H7 (cell line): ENCODE measurements around the gene PLXNA4. TPM values are rescaled to one million over a fixed set of nuclear protein-coding genes. Genes with fewer than 3 reads are reported as not detected.
A peak's percentile ranks its signal among the peaks of the same experiment; 100 is the strongest.

Experiments
- DNase-seq: peaks from one replicate; pipeline ENCODE4 v3.0.0; 2012
- H3K27me3 ChIP-seq: 2 replicates; pipeline ENCODE4 v1.6.0; 2011; ENCODE audit warnings: mild to moderate bottlenecking, low read length; ENCODE audit not compliant: control insufficient read depth, insufficient read depth
- H3K36me3 ChIP-seq: replicated peaks from 2 replicates; pipeline ENCODE4 v1.5.1; 2011; ENCODE audit warnings: low read length; ENCODE audit not compliant: control insufficient read depth, insufficient read depth
- H3K4me3 ChIP-seq: 2 replicates; pipeline ENCODE4 v1.5.1; 2011; ENCODE audit warnings: low read depth, mild to moderate bottlenecking, control low read depth, low read length, moderate library complexity; ENCODE audit not compliant: insufficient read depth
- total RNA-seq: library from RNA; depleted of rRNA; stranded (reverse); fragments of >200 nt; shearing (Covaris generic); gene quantifications from 2 replicates; pipeline ENCODE4 v1.2.3, GENCODE V29; 2014

PLXNA4 gene
- total RNA-seq, 1 experiment from 2014 or later: 1.0 TPM

- Histone ChIP-seq H3K4me3 (no peak overlapping the region), H3K27me3 (no peaks in the 10 kb centered on the region), H3K36me3 (no peaks in the 10 kb centered on the region)
- no peak for DNase-seq
These were observed 267.0 kb downstream of the PLXNA4 start for GRCh38 chr7:132309102-132309805.

DNA sequence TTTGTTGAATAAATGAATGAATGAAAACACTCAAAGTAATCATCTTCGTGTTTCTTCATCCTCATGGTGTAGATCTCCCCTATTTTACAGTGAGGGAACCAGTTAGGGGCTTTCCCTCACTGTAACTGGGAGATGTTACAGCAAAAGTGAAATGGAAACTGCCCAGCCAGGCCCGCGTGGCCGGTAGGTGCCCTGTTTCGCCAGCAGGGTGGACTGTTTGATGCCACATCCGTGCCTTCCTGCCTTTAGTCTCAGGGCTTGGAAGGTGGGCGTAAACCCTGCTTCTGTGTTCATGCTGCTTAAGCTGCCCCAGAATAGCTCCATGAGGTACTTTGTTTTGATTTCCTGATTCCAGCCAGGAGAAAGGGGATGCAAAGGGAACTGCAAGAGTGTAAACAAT lies 268.8 kb downstream of the PLXNA4 start:
- Histone ChIP-seq H3K36me3 (no peaks in the 10 kb centered on the region), H3K4me3 (no peak overlapping the region), H3K27me3 (no peaks in the 10 kb centered on the region)
- DNase-seq: peak; percentile 64

- no peaks in the 10 kb centered on the region for H3K27me3 ChIP-seq
- H3K36me3 ChIP-seq: no peaks in the 10 kb centered on the region
- H3K4me3 ChIP-seq: no peak overlapping the region
- DNase-seq: no peak
These were observed 275.5 kb downstream of the PLXNA4 start for GRCh38 chr7:132300599-132301277.

- Histone ChIP-seq H3K36me3 (no peaks in the 10 kb centered on the region), H3K27me3 (no peaks in the 10 kb centered on the region), H3K4me3 (no peak overlapping the region)
- DNase-seq: no peak
These were observed 277.5 kb downstream of the PLXNA4 start for GRCh38 chr7:132298790-132299189.

DNA sequence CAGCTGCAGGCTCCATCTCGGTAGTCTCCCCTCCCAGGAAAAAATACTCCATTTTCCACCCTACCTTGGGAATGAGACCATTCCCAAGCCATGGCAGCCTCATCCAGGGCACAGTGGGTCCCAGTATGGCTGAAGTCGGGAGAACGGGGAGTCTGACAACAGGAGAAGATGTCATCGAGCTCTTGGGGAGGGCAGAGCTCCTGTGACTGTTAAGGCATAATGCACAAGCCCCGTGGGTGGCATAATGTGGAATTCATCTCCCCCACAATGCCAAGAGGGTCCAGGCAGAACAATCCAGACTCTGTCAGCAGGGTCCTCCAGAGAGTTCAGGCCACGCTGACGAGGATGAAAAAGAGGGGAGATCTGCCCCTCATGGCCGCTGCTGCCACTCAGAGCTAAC lies 279.4 kb downstream of the PLXNA4 start:
- DNase-seq: no peak
- H3K36me3 ChIP-seq: no peaks in the 10 kb centered on the region
- no peak overlapping the region for H3K4me3 ChIP-seq

DNA sequence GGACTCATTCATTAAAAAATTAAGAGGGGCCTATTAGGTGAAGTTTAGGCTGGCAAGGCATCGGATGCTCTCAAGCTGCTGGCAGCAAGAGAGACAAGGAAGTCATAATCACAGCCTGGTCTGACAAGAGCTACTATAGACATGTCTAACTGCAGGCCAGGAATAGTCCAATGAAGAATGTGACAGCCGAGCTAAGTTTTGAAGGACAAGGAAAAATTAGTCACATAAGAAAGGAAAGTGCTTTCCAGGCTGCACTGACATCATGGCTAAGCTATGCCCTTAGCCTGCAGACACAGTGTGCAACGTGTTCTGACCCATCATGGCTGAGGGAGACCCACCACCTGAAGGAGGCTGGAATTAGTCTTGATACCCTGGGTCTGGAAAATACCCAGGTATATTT lies 281.1 kb downstream of the PLXNA4 start:
- no peaks in the 10 kb centered on the region for H3K27me3 ChIP-seq
- no peaks in the 10 kb centered on the region for H3K36me3 ChIP-seq
- no peak overlapping the region for H3K4me3 ChIP-seq
- DNase-seq: no peak

More for the DNA sequence above, 279.4 kb downstream of the PLXNA4 start:
- H3K27me3 ChIP-seq: no peaks in the 10 kb centered on the region

- no peak for DNase-seq
- Histone ChIP-seq H3K36me3 (no peaks in the 10 kb centered on the region), H3K27me3 (no peaks in the 10 kb centered on the region), H3K4me3 (no peak overlapping the region)
These were observed 283.5 kb downstream of the PLXNA4 start for GRCh38 chr7:132292803-132293202.

- Histone ChIP-seq H3K36me3 (no peaks in the 10 kb centered on the region), H3K27me3 (no peaks in the 10 kb centered on the region), H3K4me3 (no peak overlapping the region)
- no peak for DNase-seq
These were observed 284.8 kb downstream of the PLXNA4 start for GRCh38 chr7:132291481-132291880.

DNA sequence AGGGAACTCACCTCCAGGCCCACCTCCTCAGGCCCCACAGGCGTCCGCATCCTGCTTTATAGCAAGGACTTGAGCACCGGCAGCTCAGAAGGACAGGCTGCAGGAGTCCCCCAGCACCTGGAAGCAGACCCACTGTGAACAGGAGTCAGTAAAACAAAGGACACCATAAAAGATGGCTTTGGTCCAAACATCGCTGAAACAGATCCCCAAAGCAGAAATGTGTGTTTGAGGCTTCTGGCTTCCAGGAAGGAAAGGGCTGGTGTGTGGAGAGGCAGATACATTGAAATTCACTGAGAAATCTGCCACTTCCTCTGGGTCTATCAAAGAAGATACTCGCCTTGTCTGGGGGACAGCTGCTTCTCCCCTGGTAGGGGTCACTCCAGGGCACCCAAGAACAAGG lies 286.2 kb downstream of the PLXNA4 start:
- Histone ChIP-seq H3K4me3 (no peak overlapping the region), H3K27me3 (no peaks in the 10 kb centered on the region), H3K36me3 (no peaks in the 10 kb centered on the region)
- DNase-seq: no peak

- Histone ChIP-seq H3K36me3 (no peaks in the 10 kb centered on the region), H3K4me3 (no peak overlapping the region), H3K27me3 (no peaks in the 10 kb centered on the region)
- no peak for DNase-seq
These were observed 289.4 kb downstream of the PLXNA4 start for GRCh38 chr7:132286836-132287235.

DNA sequence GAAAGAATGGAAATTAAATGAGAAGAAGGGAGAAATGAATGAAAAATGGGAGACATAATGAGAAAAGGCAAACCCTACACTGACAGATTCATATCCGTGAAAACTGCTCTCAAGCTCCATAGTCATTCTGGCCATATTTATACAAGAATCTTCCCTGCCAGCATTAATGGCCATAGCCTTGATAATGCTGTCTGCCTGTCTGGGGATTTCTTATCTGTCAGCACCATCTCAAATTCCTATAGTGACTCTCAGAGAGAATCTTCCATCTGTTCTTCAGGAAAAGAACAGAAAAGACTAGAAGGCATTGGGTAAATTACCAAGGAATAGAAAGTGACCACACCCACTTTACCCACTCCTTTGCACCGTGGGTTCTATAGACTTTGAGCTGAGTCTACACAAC lies 295.9 kb downstream of the PLXNA4 start:
- DNase-seq: no peak
- H3K4me3 ChIP-seq: no peak overlapping the region
- H3K27me3 ChIP-seq: no peaks in the 10 kb centered on the region
- H3K36me3 ChIP-seq: no peaks in the 10 kb centered on the region

DNA sequence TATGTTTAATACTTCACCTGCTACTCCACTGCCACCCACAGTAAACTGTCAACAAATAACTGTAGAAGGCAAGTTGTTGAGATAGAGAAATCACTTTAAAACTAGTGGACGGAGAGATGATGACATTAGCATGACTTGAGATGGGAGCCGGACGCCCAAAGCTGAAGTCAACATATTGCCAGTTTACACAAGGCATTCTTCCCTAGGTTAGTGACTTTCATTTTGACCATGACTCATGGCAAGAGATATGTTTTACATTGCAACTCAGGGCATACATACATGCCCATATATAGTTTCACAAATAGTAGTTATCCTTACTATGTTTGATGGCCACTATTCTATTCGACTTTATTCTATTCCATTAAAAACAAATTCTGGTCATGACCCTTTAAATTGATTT lies 296.6 kb downstream of the PLXNA4 start:
- DNase-seq: no peak
- H3K36me3 ChIP-seq: no peaks in the 10 kb centered on the region
- H3K27me3 ChIP-seq: no peaks in the 10 kb centered on the region
- H3K4me3 ChIP-seq: no peak overlapping the region

DNA sequence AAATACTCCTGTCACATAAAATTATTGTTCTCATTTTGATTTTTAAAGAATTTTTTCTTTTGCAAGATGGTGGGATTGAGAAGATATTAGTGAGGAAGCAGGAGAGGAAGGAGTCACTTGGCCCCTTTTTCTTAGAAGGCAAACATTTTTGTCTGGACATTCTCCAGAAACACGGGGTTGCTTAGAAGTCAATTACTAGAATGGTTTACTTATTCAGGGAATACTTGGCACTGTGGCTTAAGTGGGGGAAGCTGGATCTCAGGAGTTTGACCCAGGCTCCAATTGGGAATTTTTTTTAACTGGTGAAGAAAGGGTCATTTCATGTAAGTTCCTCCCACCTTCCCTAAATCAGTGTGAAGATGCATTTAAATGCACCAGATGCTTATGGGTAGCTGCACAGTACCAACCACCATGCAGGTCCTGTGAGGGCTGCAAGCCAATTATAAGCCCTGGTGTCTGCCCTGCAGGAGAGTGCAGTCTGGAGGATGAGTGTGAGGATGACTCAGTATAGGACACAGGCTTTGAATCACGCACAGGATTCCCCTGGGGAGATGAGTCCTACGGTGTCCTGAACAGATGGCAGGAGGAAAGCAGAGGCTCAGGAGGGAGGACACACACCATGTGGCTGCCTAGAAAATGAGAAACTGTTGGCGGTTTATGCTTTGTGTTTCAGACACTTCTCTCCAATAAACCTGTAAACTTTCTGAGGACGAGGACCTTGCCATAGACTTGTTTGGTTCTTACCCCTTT lies 299.1 kb downstream of the PLXNA4 start:
- no peak overlapping the region for H3K4me3 ChIP-seq
- H3K27me3 ChIP-seq: no peaks in the 10 kb centered on the region
- H3K36me3 ChIP-seq: no peaks in the 10 kb centered on the region
- DNase-seq: no peak

- H3K4me3 ChIP-seq: no peak overlapping the region
- no peaks in the 10 kb centered on the region for H3K36me3 ChIP-seq
- no peaks in the 10 kb centered on the region for H3K27me3 ChIP-seq
- DNase-seq: no peak
These were observed 300.0 kb downstream of the PLXNA4 start for GRCh38 chr7:132276234-132276630.
